Fibroblast of villous mesenchyme (primary cell): ENCODE results near the gene SHOC2. TPM values are rescaled to one million over a fixed set of nuclear protein-coding genes. Genes with fewer than 3 reads are reported as not detected.
A peak's percentile ranks its signal among the peaks of the same experiment; 100 is the strongest.

Experiments
- DNase-seq: peaks from one replicate; pipeline ENCODE4 v3.0.0-alpha.2; 2010; ENCODE audit warnings: low read depth
- H3K4me3 ChIP-seq: 2 replicates; pipeline ENCODE4 v1.5.1; 2011; ENCODE audit warnings: low read depth, mild to moderate bottlenecking, low read length
- total RNA-seq: library from RNA; depleted of rRNA; stranded (reverse); fragments of >200 nt; gene quantifications from 2 replicates; pipeline ENCODE4 v1.2.3, GENCODE V29; 2012
- TF ChIP-seq, protein P1 (sequence below): IDR thresholded peaks from 2 replicates; pipeline ENCODE4 v1.5.1; 2012; ENCODE audit warnings: low read depth, mild to moderate bottlenecking, low read length; ENCODE audit not compliant: insufficient read depth

SHOC2 gene
- total RNA-seq: 50.9 and 69.5 TPM in 2 replicates

- no peak for DNase-seq
- TF ChIP-seq, protein P1, sequence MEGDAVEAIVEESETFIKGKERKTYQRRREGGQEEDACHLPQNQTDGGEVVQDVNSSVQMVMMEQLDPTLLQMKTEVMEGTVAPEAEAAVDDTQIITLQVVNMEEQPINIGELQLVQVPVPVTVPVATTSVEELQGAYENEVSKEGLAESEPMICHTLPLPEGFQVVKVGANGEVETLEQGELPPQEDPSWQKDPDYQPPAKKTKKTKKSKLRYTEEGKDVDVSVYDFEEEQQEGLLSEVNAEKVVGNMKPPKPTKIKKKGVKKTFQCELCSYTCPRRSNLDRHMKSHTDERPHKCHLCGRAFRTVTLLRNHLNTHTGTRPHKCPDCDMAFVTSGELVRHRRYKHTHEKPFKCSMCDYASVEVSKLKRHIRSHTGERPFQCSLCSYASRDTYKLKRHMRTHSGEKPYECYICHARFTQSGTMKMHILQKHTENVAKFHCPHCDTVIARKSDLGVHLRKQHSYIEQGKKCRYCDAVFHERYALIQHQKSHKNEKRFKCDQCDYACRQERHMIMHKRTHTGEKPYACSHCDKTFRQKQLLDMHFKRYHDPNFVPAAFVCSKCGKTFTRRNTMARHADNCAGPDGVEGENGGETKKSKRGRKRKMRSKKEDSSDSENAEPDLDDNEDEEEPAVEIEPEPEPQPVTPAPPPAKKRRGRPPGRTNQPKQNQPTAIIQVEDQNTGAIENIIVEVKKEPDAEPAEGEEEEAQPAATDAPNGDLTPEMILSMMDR: peak; percentile 20
- peak within 1 kb of the TSS; percentile 85 for H3K4me3 ChIP-seq
Observed at GRCh38 chr10:110919349-110919931, at the start of gene SHOC2. TSS of gene SHOC2 (plus strand) at chr10:110919604. CDS start at chr10:110964359, 44,755 bp downstream.

- TF ChIP-seq, protein P1: no peak
- DNase-seq: no peak
- H3K4me3 ChIP-seq: peak overlapping the region; percentile 87
Observed at GRCh38 chr10:110870823-110871297, 48.5 kb upstream of the SHOC2 start.

GRCh38 chr10:110871298-110872084, 47.9 kb upstream of the SHOC2 start, which contains the start of gene PDCD4:
TSS of gene PDCD4 (plus strand) at chr10:110871928. CDS start at chr10:110876028, 4,100 bp downstream.
- peak; percentile 98 for DNase-seq
- TF ChIP-seq, protein P1: no peak
- peak within 1 kb of the TSS; percentile 87 for H3K4me3 ChIP-seq

GRCh38 chr10:110872145-110872983, 47.0 kb upstream of the SHOC2 start:
- H3K4me3 ChIP-seq: peak overlapping the region; percentile 87
- TF ChIP-seq, protein P1: peak; percentile 23
- DNase-seq: peak; percentile 91

GRCh38 chr10:110872984-110873923, 46.1 kb upstream of the SHOC2 start:
- TF ChIP-seq, protein P1: no peak
- H3K4me3 ChIP-seq: peak overlapping the region; percentile 87
- DNase-seq: no peak
